ENCODE results near the gene IQSEC2.

GRCh38 chrX:53253293-53254020, 27.9 kb downstream of the IQSEC2 start:
- TF ChIP-seq, protein P1, sequence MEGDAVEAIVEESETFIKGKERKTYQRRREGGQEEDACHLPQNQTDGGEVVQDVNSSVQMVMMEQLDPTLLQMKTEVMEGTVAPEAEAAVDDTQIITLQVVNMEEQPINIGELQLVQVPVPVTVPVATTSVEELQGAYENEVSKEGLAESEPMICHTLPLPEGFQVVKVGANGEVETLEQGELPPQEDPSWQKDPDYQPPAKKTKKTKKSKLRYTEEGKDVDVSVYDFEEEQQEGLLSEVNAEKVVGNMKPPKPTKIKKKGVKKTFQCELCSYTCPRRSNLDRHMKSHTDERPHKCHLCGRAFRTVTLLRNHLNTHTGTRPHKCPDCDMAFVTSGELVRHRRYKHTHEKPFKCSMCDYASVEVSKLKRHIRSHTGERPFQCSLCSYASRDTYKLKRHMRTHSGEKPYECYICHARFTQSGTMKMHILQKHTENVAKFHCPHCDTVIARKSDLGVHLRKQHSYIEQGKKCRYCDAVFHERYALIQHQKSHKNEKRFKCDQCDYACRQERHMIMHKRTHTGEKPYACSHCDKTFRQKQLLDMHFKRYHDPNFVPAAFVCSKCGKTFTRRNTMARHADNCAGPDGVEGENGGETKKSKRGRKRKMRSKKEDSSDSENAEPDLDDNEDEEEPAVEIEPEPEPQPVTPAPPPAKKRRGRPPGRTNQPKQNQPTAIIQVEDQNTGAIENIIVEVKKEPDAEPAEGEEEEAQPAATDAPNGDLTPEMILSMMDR (IDR thresholded peaks at IDR 0.05) = no peak
- no peak for TF ChIP-seq POLR2A (IDR thresholded peaks at IDR 0.05)

Data from heart left ventricle (tissue), 13 donors.